Measurements from ENCODE around the gene NLRP12.
"Not testable (repeated sequence)": the region's sequence is repeated elsewhere in the genome, so short reads cannot be mapped to it uniquely, and the experiment has no call there.

NLRP12 gene

GRCh38 chr19:53828531-53828930, 4.4 kb upstream of the NLRP12 start:
- DNase-seq (ENCODE audit: low read depth), result no peak

- DNase-seq (ENCODE audit: low read depth), result peak; percentile 49
Observed at GRCh38 chr19:53826876-53827275, 2.8 kb upstream of the NLRP12 start.

DNA sequence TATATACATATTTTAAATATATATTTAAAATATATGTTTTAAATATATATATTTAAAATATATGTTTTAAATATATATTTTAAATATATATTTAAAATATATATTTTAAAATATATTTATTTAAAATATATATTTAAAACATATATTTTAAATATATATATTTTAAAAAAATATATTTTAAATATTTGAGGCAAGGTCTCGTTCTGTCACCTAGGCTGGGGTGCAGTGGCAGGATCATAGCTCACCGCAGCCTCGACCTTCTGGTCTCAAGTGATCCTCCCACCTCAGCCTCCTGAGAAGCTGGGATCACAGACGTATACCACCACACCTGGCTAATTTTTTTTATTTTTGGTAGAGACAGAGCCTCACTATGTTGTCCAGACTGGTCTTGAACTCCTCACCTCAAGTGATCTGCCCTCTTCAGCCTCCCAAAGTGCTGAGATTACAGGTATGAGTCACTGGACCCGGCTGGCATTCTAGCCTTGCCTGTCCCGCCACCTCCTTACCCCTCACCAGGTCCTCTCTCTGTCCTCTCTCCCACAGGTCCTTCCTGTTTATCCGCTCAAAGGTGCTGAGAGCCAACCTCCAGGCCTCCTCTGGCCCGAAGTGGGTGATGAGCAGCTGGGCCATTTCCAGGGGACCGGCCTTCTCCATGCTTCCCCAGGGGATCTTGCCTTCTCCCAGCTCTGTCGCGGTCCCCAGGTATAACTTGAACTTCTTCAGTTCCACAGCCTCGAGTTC, 564 bp downstream of the NLRP12 start:
- no peak for DNase-seq (ENCODE audit: low read depth)

DNA sequence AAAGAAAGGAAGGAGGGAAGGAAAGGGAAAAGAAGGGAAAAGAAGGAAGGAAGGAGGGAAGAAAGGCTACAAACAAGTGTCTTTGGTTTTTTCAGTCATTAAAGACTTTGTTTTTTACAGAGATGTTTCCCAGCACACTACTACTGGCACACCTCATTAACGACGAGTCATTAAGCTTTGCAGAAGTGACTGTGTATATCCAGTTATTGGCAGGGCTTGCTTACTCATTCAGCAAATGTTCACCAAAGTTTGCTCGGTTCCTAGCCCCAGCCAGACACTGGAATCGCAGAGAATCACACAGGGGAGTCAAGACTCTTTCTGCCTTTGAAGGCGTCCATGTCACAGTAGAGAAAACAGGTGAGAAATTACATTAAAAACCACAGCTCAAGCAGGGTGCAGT, 4.3 kb downstream of the NLRP12 start:
- DNase-seq (ENCODE audit: low read depth), result no peak

DNA sequence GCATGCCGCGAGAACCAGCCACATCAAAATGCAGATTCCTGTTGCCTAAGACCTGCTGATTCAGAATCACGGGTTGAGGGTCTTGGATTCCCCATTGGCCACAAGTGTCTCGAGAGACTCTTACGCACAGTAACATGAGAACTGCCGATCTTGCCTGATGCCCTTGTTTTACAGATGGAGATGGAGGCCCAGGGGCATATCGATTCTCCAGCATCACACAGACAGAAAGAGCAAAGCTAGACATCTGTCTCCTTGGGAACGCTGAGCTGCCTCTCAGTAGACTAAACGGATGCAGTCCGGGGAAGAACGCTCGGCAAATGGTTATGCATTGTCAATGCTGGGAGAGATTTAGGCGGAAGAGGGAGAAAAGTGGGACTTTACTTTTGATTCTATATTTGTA, 5.4 kb downstream of the NLRP12 start:
- no peak for DNase-seq (ENCODE audit: low read depth)

GRCh38 chr19:53813996-53814395, 10.1 kb downstream of the NLRP12 start:
- DNase-seq (ENCODE audit: low read depth), result peak; percentile 79

- DNase-seq (ENCODE audit: low read depth), result no peak
Observed at GRCh38 chr19:53812335-53812734, 11.8 kb downstream of the NLRP12 start.

DNA sequence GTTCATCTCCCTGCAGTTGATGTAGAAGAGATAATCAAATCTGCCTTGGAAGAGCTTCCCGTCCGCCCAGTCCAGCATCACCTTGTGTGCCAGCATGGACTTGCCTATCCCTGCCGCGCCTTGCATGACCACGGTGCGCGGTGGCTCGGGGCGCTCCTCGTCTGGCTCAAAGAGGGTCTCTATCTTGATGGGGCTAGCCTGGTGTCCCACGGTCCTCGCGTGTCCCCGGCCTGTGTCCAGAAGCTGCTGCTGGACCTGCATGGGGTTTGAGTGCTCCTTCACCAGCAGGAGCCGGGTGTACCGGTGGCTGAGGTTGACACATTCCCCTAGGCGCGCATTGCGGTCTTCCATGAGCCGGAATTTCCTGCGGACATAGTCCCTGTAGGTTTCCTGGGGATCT, 13.2 kb downstream of the NLRP12 start:
- DNase-seq (ENCODE audit: low read depth), result no peak

GRCh38 chr19:53810187-53810546, 13.9 kb downstream of the NLRP12 start:
- no peak for DNase-seq (ENCODE audit: low read depth)

DNA sequence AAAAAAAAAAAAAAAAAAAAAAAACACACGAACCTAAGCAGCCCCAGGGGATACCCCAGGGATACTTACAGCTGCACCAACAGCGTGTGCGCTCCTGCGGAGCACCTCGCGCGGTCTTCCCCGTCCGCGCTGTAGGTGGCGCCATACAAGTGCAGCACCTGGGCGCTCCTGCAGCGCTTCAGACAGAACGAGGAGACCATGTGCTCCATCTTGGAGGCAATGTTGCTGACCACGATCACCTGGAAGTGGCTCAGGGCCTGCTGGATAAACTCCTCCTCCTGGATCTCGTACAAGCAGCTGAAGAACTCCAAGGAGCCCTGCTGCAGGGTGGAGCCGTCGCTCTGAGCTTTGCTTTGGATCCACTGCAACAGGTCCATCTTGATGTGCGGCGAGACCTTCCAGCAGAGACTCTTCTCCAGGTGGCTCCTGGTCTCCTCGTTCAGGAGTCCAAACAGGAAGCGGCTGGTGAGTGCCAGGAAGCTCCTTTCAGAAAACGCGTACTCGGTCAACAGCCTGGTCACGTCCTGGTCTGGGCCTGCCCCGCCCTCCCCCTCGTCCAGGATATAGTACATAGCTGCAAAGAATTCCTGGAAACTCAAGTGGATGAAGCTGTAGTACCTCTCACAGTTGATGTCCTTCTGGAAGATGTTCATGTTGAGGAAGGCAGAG, 14.5 kb downstream of the NLRP12 start:
- no peak for DNase-seq (ENCODE audit: low read depth)

- peak; percentile 38 for DNase-seq (ENCODE audit: low read depth)
Observed at GRCh38 chr19:53808710-53809125, 15.4 kb downstream of the NLRP12 start.

GRCh38 chr19:53801257-53801656, 22.9 kb downstream of the NLRP12 start:
- DNase-seq (ENCODE audit: low read depth), result no peak

DNA sequence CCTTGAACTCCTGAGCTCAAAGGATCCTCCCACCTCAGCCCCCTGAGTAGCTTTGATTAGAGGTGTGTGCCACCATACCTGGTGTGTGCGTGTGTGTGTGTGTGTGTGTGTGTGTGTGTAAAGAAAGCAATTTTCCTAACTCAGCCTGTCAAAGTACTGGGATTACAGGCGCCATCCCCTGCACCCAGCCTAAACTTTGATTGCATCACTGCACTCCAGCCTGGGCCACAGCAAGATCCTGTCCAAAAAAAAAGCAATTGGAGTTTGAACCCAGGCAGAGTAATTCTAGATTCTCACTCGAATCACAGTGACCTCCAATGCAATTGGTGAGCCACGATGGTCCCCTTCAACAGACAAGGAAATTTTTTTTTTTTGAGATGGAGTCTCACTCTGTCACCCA, 29.1 kb downstream of the NLRP12 start:
- DNase-seq (ENCODE audit: low read depth), result no peak

DNA sequence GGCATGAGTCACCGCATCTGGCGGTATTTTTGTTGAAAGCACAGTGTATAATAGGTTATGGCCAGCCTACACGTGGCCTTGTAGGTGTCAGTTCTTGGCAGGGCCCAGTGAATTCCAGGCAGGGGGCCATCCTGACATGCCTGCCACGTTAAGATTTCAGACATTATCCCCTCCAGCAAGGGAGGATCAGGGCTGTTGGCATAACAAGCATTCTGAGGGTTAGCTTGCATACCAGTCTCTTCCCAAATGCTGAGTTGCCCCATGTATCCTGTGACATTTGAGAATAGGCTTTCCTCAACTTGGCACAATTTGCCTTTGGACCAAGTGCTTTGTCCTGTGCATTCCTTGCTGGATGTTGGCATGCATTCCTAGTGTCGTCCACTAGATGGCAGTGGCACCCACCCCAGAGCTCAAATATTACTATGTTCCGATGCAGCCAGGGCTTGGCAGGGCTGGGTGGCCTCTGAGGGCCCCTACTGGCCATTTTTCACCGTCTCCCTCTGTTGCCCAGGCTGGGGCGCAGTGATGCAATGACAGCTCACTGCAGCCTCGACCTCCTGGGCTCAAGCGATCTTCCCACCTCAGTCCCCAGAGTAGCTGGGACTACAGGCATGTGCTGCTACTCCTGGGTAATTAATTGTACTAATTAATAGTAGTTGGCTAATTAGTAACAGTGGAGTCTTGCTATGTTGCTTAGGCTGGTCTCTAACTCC, 31.2 kb downstream of the NLRP12 start:
- DNase-seq (ENCODE audit: low read depth), result peak; percentile 75

GRCh38 chr19:53789708-53790678, 34.1 kb downstream of the NLRP12 start:
- DNase-seq (ENCODE audit: low read depth), result no peak

DNA sequence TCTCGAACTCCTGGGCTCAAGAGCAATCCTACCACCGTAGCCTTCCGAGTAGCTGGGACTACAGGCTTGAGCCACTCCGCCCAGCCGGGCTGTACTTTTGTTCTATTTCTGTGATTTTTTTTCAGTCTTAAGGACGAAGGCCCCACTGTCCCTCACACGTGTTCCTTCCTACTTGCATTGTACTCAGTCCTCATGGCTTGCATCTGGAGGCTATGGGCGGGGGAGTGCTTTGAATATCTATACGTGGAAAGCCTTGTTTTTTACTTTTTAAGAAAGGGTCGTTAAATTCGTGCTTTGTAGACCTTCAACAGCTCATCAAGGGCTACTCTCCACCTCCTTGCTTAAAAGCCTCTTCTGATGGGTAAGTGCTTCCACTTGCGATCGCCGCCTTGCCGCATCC, 36.8 kb downstream of the NLRP12 start:
- no peak for DNase-seq (ENCODE audit: low read depth)

- no peak for DNase-seq (ENCODE audit: low read depth)
Observed at GRCh38 chr19:53786744-53787143, 37.4 kb downstream of the NLRP12 start.

DNA sequence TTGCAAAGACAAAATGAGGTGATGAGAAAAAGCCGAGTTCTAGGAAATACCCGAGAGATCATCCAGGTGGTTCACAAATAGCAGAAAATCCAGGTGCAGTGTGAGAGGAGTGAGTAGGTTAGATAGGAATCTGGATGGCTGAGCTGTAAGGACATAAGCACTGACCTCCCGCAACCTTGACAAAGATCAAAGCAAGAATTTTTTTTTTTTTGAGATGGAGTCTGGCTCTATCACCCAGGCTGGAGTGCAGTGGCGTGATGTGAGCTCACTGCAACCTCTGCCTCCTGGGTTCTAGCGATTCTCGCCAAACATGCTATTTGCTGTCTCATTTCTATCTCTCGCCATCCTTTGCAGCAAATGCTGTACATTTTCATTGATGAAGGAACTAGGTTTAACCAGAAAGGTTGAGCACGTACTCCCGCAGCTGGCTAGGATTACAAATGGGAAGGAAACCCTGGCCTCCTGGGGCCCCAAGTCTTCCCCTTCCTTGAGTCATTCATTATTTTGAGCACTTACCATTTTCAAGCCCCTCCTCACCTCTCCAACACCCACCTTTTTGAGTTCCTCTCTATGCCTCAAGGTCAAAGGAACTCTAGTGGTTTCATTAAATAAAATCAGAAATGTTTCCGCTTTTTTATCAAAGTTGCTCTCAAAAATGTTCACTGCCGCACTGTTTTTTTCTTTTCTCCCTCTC, 38.8 kb downstream of the NLRP12 start:
- DNase-seq (ENCODE audit: low read depth), result no peak

DNA sequence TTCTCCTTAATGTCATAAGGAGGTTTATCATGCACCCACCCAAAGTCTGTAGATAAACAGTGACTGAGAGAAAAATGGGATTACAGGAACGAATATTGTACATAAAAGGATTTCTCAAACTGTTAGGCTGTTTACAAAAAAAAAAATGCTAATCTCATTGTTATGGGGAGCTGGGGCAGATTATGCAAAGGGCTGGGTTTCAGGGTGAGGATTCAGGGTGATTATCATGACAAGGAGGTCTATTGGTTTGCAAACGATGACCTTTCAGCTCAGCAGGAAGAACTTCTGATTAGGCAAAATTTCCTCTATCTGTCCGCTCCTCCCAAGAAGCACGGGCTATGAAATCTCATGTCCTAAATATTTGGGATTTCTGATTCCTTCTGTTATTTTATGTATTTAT, 41.4 kb downstream of the NLRP12 start:
- DNase-seq (ENCODE audit: low read depth), result no peak

GRCh38 chr19:53781332-53781731, 42.8 kb downstream of the NLRP12 start:
- DNase-seq (ENCODE audit: low read depth), result not testable (repeated sequence)

DNA sequence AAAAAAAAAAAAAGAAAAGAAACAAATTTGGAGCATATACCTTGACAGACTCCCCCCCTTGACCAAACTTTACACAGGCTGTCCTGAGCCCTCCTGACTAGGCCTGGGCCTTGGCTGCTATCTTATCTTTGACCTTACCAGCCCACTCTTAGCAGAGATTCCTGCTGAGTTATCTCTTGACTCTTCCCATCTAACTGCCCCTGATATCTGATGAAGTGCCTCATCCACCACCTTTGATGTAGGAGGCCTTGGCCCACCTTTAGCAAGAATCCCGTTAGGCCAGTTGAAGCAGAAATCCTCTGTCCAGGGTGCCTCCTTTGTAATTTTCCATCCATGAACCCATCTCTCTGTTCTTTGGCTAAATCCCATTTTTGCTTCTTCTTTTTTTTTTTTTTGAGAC, 43.6 kb downstream of the NLRP12 start:
- DNase-seq (ENCODE audit: low read depth), result no peak
